Progenitor cell of endocrine pancreas (in vitro differentiated cells): ENCODE measurements around the gene GMPR. TPM values are rescaled to one million over a fixed set of nuclear protein-coding genes. Genes with fewer than 3 reads are reported as not detected.

Experiments
- DNase-seq: peaks from one replicate; pipeline ENCODE4 v3.0.0; 2021; ENCODE audit warnings: low spot score; ENCODE audit not compliant: unreplicated experiment
- H3K27ac Mint-ChIP-seq: 2 replicates; pipeline ENCODE4 v1.8.0; 2021; ENCODE audit warnings: mild to moderate bottlenecking, moderate library complexity, mixed read lengths
- H3K27me3 Mint-ChIP-seq: 2 replicates; pipeline ENCODE4 v1.8.0; 2021; ENCODE audit warnings: mixed read lengths
- H3K36me3 Mint-ChIP-seq: 2 replicates; pipeline ENCODE4 v1.8.0; 2022; ENCODE audit warnings: mixed read lengths; ENCODE audit not compliant: insufficient read depth
- H3K4me1 Mint-ChIP-seq: 2 replicates; pipeline ENCODE4 v1.8.0; 2021; ENCODE audit warnings: low read depth, mixed read lengths
- H3K4me3 Mint-ChIP-seq: 2 replicates; pipeline ENCODE4 v1.8.0; 2021; ENCODE audit warnings: low read depth, mild to moderate bottlenecking, moderate library complexity, mixed read lengths
- H3K9me3 Mint-ChIP-seq: 2 replicates; pipeline ENCODE4 v1.8.0; 2021; ENCODE audit warnings: low read depth, mixed read lengths
- CTCF ChIP-seq: fragments of 200-600 bp; sonication (generic); IDR thresholded peaks from one replicate; pipeline ENCODE4 v1.5.0; 2021; ENCODE audit warnings: antibody characterized with exemption, mild to moderate bottlenecking; ENCODE audit not compliant: unreplicated experiment
- total RNA-seq: library from RNA; stranded (reverse); gene quantifications from 2 replicates; pipeline ENCODE4 v1.2.1, GENCODE V29; 2021

The GMPR gene
- total RNA-seq, 1 donor from 2014 or later, result 0.50 TPM

GRCh38 chr6:16278048-16278724 is 39.8 kb downstream of the GMPR start:
- peak overlapping the region; percentile 14 for H3K27ac Mint-ChIP-seq
- TF ChIP-seq CTCF, result no peak
- peaks cover 7% of the 10 kb centered on the region for H3K4me1 Mint-ChIP-seq
- H3K27me3 Mint-ChIP-seq, result peaks cover 20% of the 10 kb centered on the region
- no peaks in the 10 kb centered on the region for H3K9me3 Mint-ChIP-seq
- DNase-seq, result no peak
- H3K4me3 Mint-ChIP-seq, result no peak overlapping the region
- no peaks in the 10 kb centered on the region for H3K36me3 Mint-ChIP-seq

- Mint-ChIP-seq H3K9me3 (no peaks in the 10 kb centered on the region), H3K4me3 (no peak overlapping the region), H3K4me1 (peaks cover 7% of the 10 kb centered on the region), H3K36me3 (no peaks in the 10 kb centered on the region), H3K27me3 (peaks cover 20% of the 10 kb centered on the region), H3K27ac (no peak overlapping the region)
- no peak for DNase-seq
- no peak for TF ChIP-seq CTCF
Measured at GRCh38 chr6:16278750-16279149, 40.4 kb downstream of the GMPR start.

GRCh38 chr6:16279243-16279642 is 40.9 kb downstream of the GMPR start:
- DNase-seq, result no peak
- H3K27ac Mint-ChIP-seq, result no peak overlapping the region
- no peaks in the 10 kb centered on the region for H3K36me3 Mint-ChIP-seq
- H3K4me3 Mint-ChIP-seq, result no peak overlapping the region
- peaks cover 20% of the 10 kb centered on the region for H3K27me3 Mint-ChIP-seq
- TF ChIP-seq CTCF, result no peak
- H3K4me1 Mint-ChIP-seq, result peaks cover 7% of the 10 kb centered on the region
- no peaks in the 10 kb centered on the region for H3K9me3 Mint-ChIP-seq

GRCh38 chr6:16282370-16282769 is 44.0 kb downstream of the GMPR start:
- Mint-ChIP-seq H3K36me3 (no peaks in the 10 kb centered on the region), H3K9me3 (no peaks in the 10 kb centered on the region), H3K27ac (no peak overlapping the region), H3K4me1 (peaks cover 12% of the 10 kb centered on the region), H3K4me3 (no peak overlapping the region), H3K27me3 (peaks cover 22% of the 10 kb centered on the region)
- TF ChIP-seq CTCF, result no peak
- DNase-seq, result no peak

GRCh38 chr6:16284472-16284871 is 46.1 kb downstream of the GMPR start:
- H3K27me3 Mint-ChIP-seq, result peaks cover 12% of the 10 kb centered on the region
- H3K36me3 Mint-ChIP-seq, result no peaks in the 10 kb centered on the region
- no peak for TF ChIP-seq CTCF
- no peak overlapping the region for H3K27ac Mint-ChIP-seq
- H3K4me1 Mint-ChIP-seq, result peaks cover 7% of the 10 kb centered on the region
- no peaks in the 10 kb centered on the region for H3K9me3 Mint-ChIP-seq
- H3K4me3 Mint-ChIP-seq, result no peak overlapping the region
- no peak for DNase-seq
